WERI-Rb-1 (cell line): ENCODE results near the gene IGFLR1.

Experiments used
- DNase-seq: peaks from one replicate; pipeline ENCODE4 v3.0.0-alpha.2; 2020
- H3K27ac ChIP-seq: fragments of 250-450 bp; sonication (Bioruptor Pico); 2 replicates; pipeline ENCODE4 v1.5.1; 2020; ENCODE audit warnings: mild to moderate bottlenecking, moderate library complexity
- H3K27me3 ChIP-seq: fragments of 250-450 bp; sonication (Bioruptor Pico); 2 replicates; pipeline ENCODE4 v1.5.1; 2021; ENCODE audit warnings: mild to moderate bottlenecking, low read depth, moderate library complexity; ENCODE audit not compliant: insufficient read depth, severe bottlenecking
- H3K36me3 ChIP-seq: fragments of 250-450 bp; sonication (Bioruptor Pico); 2 replicates; pipeline ENCODE4 v1.5.1; 2020; ENCODE audit warnings: mild to moderate bottlenecking, moderate library complexity
- H3K4me3 ChIP-seq: 2 replicates; pipeline ENCODE4 v1.5.1; 2011; ENCODE audit warnings: low read depth, mild to moderate bottlenecking, control low read depth, low read length
- H3K9me3 ChIP-seq: fragments of 250-450 bp; sonication (Bioruptor Pico); 2 replicates; pipeline ENCODE4 v1.5.1; 2021; ENCODE audit warnings: mild to moderate bottlenecking, moderate library complexity; ENCODE audit not compliant: severe bottlenecking
- TF ChIP-seq, protein P1 (sequence below): IDR thresholded peaks from 2 replicates; pipeline ENCODE4 v1.5.1; 2011; ENCODE audit warnings: low read depth, mild to moderate bottlenecking, control low read depth, inconsistent platforms, low read length

IGFLR1 gene

DNA sequence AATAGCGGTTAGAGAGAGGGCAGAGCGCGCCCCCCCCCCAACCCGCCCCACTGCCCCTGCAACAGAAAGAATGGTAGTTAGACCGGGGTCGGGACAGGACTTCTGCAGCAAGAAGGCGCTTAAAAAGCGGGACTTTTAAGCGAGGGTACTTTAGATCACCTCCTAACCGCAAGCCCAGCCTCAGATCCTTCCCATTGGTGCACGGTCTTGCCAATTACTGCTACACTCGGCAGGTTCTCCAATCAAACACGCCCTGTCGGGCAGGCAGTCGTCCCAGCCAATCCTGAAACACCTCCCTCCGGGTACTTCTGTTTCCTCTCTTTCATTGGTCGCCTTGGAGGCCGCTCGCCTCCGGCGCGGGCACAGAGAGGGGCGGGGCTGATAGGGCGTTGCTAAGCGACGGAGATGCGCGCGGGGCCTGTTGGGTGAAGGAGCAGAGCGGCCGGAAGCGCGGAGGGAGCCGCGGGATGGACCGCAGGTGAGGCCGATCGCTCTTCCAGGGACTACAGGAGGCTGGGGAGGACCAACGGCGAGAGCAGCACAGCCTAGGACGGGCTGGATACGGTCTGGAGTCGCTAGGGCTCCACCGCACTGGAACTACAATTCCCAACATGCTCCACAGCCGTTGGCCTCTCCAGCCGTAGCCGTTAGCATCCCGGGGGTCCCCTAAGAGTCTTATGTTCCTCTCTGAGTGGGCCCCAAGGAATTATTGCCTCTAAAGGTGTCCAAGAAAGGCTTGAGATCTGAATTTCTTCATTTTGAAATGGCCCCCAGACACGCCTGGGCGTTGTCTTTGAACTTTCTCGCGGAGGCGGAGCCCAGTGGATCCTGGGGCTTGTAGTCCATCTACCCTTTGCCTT lies 15.7 kb upstream of the IGFLR1 start, which contains the start of gene PROSER3:
Gene PROSER3 (plus strand): TSS at position 428 of the 860 bp plus-strand sequence. CDS start 40 bp downstream, at position 468.
- DNase-seq = peak; percentile 99
- peak within 1 kb of the TSS; percentile 100 for H3K4me3 ChIP-seq
- H3K9me3 ChIP-seq = no peaks in the 10 kb centered on the region
- H3K27ac ChIP-seq = peak within 1 kb of the TSS; percentile 97
- peaks cover 48% of the 10 kb centered on the region for H3K36me3 ChIP-seq
- TF ChIP-seq, protein P1, sequence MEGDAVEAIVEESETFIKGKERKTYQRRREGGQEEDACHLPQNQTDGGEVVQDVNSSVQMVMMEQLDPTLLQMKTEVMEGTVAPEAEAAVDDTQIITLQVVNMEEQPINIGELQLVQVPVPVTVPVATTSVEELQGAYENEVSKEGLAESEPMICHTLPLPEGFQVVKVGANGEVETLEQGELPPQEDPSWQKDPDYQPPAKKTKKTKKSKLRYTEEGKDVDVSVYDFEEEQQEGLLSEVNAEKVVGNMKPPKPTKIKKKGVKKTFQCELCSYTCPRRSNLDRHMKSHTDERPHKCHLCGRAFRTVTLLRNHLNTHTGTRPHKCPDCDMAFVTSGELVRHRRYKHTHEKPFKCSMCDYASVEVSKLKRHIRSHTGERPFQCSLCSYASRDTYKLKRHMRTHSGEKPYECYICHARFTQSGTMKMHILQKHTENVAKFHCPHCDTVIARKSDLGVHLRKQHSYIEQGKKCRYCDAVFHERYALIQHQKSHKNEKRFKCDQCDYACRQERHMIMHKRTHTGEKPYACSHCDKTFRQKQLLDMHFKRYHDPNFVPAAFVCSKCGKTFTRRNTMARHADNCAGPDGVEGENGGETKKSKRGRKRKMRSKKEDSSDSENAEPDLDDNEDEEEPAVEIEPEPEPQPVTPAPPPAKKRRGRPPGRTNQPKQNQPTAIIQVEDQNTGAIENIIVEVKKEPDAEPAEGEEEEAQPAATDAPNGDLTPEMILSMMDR = no peak
- no peaks in the 10 kb centered on the region for H3K27me3 ChIP-seq

DNA sequence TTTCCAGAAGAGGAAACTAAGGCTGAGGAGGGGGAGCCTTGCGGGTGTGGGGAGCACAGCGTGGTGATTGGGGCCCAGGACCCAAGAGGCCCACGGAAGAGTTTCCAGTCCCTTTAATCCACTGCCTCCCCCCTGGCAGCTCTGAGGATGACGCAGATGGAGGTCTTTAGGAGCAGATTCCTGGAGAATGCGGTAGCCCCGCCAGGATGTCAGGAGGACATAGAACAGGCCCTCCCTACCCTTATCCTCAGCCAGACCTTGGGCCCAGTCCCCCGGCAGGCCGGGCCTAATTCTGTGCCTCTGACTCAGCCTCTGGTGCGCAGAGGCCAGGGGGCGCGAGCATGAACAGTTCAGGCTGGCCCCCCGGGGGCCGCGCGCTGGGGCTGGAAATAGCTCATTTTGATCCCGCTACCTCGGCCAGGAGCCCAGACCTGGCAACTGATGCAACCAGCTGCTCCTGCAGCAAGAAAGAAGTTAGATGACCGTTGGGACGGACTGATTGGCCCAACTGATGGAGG lies 15.0 kb upstream of the IGFLR1 start:
- Histone ChIP-seq H3K9me3 (no peaks in the 10 kb centered on the region), H3K27me3 (no peaks in the 10 kb centered on the region), H3K4me3 (peak overlapping the region; percentile 100), H3K27ac (peak overlapping the region; percentile 97), H3K36me3 (peaks cover 54% of the 10 kb centered on the region)
- peak; percentile 60 for DNase-seq
- TF ChIP-seq, protein P1 = no peak

DNA sequence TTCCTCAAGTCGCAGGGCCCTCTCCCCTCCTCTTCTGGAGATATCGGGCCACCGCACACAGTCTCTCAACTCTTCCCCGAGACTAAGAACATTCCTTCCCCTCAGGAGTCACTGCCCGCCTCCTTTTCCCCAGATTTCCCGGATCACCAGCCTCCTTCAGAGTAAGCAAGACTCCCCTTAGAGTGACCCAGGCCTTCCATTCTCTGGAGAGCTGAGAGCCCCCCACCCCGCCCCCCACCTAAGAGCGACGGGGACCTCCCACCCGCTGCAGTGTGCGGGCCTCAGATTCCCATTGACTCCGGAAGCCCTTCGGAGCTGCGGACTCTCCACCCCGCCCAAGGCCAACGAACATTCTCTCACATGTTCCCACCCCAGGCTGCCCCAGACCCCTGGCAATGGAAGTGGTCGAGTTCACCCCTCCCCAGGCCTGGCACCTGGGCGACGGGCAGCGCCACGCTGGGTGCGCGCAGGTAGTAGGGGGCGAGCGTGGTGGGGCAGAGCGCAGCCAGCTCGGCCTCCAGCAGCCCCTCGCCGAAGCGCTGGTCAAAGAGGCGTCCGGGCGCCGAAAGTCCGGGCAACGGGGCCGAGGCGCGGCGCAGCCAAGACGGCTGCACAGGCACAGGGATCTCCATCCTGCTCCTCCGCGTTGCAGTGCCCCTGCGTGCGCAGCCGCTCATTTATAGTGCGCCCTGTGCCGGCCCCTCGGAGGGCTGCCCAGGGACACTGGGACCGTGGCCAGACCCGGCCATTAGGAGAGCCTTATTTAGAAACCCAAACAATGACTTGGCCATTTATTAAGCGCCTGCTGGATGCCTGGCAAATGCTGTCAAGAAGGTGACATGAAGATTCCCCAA lies 14.4 kb upstream of the IGFLR1 start, which contains the start of gene HSPB6:
Gene HSPB6 (minus strand): TSS at position 653 of the 854 bp plus-strand sequence. CDS start 21 bp downstream, at position 632.
- Histone ChIP-seq H3K9me3 (no peaks in the 10 kb centered on the region), H3K27me3 (no peaks in the 10 kb centered on the region), H3K4me3 (peak within 1 kb of the TSS; percentile 100), H3K27ac (peak within 1 kb of the TSS; percentile 97), H3K36me3 (peaks cover 48% of the 10 kb centered on the region)
- TF ChIP-seq, protein P1 = no peak
- DNase-seq = no peak

DNA sequence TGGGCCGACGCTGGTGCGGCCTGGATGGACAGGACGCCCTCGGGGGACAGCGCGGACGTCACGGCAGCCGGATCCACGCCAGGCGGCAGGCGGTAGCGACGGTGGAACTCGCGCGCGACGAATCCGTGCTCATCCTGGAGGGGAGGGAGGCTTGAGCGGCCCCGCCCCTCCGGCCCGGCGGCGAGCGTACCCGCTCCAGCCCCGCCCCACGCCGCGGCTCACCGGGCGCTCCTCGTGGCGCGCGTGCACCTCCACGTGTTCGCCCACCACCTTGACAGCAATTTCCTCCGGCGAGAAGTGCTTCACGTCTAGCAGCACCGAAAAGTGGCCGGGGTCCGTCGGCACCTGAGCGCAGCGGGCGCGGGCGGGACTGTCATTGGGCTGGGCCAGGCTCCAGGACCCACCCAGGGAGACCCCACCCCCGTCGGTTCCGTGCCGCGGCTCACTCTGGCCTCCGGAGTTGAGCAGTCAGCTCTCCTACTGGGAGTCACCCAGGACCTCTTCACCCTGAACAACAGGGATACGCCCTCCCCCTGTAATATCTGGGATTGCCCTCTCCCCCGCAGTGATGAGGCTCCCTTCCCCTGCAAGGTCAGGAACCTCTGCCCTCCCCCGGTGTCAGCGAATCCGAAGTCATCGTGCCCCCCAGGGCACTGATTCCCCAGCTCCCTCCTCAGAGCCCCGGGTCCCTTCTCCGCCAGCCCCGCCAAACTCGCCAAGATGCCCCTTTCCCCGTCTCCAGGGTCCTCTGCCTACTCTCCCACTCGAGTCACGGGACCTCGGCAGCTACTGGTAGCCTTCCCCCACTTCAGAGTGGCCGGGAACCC lies 13.5 kb upstream of the IGFLR1 start:
- Histone ChIP-seq H3K4me3 (peak overlapping the region; percentile 40), H3K27me3 (no peaks in the 10 kb centered on the region), H3K36me3 (peaks cover 39% of the 10 kb centered on the region), H3K9me3 (no peaks in the 10 kb centered on the region), H3K27ac (peak overlapping the region; percentile 97)
- TF ChIP-seq, protein P1 = no peak
- DNase-seq = no peak

DNA sequence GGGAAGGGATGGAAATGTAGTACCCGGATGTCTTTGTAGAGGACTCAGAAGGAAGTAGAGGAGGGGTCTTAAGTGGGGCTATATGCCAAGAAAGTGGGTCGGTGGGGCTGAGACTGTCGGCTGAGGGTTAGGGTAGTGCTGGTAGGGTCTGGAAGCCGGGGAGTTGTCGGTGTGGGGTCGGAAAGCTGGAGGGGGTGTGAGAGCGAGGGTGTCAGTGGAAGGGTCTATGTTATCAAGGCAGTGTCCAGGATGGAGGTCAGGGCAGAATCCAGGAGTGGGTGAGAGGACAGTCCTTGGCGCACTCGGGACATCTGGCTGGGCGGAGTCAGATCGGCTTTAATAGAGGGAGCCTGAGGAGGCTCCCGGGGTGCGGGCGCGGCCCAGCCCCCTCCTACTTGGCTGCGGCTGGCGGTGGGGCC lies 12.9 kb upstream of the IGFLR1 start:
- H3K4me3 ChIP-seq = peak overlapping the region; percentile 40

More for the DNA sequence above, 12.9 kb upstream of the IGFLR1 start:
- H3K36me3 ChIP-seq = peaks cover 33% of the 10 kb centered on the region
- TF ChIP-seq, protein P1 = no peak
- DNase-seq = peak; percentile 93
- H3K27ac ChIP-seq = peak overlapping the region; percentile 97
- H3K27me3 ChIP-seq = no peaks in the 10 kb centered on the region
- H3K9me3 ChIP-seq = no peaks in the 10 kb centered on the region
